Measurements from ENCODE around the gene CCDC30.
"Not testable (repeated sequence)": the region's sequence is repeated elsewhere in the genome, so short reads cannot be mapped to it uniquely, and the experiment has no call there.

CCDC30 gene

GRCh38 chr1:42453386-42453785, 9.7 kb upstream of the CCDC30 start:
- DNase-seq: no peak

DNA sequence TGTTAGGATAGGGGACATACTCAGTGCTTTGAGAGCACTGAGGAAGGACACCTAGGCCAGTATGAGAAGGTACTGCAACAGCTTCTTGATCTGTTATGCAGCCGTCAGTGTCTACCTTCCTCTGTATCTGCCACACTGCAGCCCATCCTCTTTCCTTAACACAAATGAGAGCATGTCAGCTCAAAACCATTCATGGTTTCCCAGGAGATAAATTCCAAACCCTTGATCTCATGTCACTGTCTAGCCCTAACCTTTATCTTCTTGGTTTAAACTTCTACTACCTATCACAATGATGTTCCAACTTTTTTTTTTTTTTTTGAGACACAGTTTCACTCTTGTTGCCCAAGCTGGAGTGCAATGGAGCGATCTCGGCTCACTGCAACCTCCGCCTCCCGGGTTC, 8.7 kb upstream of the CCDC30 start:
- DNase-seq: no peak

DNA sequence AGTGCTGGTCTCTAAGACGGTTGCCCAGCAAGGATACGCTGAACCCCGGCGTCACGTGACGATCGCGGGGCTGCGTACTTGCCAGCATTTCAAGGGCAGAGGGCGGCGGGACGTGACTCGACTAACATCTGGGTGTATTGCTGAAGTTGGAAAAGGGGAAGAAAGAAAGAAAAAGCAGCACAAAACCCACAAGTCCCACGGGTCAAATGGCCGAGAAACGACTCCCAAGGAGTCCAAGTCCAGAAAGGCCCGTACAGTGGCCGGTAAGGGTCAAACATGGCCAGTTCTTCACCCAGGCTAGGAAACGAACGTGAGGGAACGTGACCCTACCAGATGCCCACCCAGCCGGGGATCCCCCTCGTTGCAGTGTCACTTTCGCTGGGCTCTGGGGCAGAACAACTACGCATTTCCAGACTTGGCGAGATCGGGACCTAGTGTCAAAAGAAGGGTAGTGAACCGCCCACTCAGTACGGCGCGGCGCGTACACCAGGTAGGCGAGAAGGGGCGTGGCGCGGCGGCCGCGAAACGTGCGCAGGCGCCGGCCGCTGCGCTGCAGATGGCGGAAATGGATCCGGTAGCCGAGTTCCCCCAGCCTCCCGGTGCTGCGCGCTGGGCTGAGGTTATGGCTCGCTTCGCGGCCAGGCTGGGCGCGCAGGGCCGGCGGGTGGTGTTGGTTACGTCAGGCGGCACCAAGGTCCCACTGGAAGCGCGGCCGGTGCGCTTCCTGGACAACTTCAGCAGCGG, 6.9 kb upstream of the CCDC30 start, which contains the start of the genes PPCS and ZMYND12:
Gene PPCS (plus strand): TSS at position 534 of the 744 bp plus-strand sequence. CDS start 23 bp downstream, at position 557.
Gene ZMYND12 (minus strand): TSS at position 13 of the 744 bp plus-strand sequence. CDS start 25 bp downstream, outside the sequence.
- peak; percentile 97 for DNase-seq

DNA sequence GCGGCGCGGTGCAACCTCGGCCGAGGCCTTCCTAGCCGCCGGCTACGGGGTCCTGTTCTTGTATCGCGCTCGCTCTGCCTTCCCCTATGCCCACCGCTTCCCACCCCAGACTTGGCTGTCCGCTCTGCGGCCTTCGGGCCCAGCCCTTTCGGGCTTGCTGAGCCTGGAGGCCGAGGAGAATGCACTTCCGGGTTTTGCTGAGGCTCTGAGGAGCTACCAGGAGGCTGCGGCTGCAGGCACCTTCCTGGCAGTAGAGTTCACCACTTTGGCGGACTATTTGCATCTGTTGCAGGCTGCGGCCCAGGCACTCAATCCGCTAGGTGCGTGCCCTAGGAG, 6.4 kb upstream of the CCDC30 start:
- DNase-seq: peak; percentile 85

GRCh38 chr1:42461196-42461595, 1.9 kb upstream of the CCDC30 start:
- DNase-seq: no peak

- no peak for DNase-seq
Measured at GRCh38 chr1:42463921-42464320, 835 bp downstream of the CCDC30 start.

- no peak for DNase-seq
Measured at GRCh38 chr1:42466030-42466429, 2.9 kb downstream of the CCDC30 start.

DNA sequence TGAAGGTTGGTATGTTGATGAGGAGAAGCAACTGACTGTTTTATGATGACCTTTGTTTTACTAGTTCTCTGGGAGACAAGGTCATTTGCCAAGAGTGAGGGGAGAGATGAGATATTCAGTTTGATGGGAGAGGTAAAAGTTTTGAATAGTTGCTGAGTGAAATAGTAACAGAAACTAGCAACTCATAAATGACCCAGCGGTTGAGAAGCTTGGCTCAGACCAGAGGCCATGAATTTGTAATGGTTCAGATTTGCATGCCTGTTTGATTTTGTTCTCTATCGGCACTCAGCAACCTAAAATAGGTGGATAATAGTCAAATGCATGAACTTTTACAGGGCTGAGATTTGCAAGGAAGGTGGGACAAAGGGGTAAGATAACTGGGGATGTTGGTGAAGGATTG, 6.6 kb downstream of the CCDC30 start:
- no peak for DNase-seq

- no peak for DNase-seq
Measured at GRCh38 chr1:42476605-42477004, 13.5 kb downstream of the CCDC30 start.

GRCh38 chr1:42477354-42477753, 14.3 kb downstream of the CCDC30 start:
- DNase-seq: not testable (repeated sequence)

- DNase-seq: no peak
Measured at GRCh38 chr1:42477775-42478174, 14.7 kb downstream of the CCDC30 start.

DNA sequence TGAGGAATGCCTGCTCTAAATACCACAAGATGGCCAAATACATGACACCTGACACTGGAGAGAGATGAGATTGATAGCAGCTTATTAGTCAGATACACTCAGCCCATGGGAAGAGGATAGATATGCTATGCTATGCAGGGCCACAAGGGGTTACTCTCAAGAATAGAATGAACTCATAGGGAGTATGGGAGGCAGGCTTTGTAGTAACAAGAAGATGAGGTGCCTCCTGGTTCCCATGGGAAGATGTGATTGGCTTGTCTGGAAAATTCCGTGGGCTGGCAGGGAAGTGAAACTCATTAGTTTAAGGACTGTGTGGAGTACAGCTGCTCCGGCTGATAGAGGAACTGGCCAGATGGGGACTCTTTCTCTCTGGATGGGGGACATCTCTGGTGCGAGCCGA, 16.5 kb downstream of the CCDC30 start:
- no peak for DNase-seq

DNA sequence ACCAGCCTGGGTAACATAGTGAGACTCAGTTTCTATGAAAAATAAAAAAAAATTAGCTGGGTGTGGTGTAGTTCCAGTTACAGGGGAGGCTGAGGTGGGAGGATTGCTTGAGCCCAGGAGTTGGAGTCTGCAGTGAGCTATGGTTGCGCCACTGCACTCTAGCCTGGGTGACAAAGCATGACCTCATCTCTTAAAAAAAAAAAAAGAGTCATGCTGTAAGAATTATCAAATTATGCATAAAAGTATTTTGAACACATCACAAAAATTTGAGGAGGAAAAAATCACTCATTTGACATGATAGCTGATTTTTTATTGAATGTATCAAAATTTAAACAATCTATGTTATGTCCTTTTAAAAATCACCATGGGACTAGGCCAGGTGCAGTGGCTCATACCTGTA, 17.8 kb downstream of the CCDC30 start:
- DNase-seq: no peak

DNA sequence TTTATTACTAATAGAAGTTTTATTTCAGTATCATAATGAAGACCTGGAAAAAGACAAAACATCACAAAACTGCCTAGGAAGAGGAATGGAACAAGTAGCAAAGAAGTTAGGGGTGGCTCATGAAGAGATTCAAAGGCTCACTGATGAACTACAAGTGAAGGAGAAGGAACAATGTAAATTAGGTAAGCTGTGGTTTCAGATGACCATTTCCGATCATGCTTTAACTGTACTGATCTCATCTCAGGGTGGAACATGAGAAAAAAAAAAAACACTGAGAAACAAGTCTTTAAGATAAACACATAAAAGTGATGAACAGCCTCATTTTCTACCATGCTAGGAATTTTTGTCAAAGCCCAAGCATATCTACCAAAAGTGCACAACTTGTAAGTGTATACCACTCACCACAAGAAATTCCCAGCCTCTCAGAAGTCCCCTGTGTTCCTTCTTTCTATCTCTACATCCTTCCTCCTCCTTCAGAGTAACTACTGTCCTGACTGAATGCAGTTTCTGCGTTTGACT, 19.6 kb downstream of the CCDC30 start:
- no peak for DNase-seq

DNA sequence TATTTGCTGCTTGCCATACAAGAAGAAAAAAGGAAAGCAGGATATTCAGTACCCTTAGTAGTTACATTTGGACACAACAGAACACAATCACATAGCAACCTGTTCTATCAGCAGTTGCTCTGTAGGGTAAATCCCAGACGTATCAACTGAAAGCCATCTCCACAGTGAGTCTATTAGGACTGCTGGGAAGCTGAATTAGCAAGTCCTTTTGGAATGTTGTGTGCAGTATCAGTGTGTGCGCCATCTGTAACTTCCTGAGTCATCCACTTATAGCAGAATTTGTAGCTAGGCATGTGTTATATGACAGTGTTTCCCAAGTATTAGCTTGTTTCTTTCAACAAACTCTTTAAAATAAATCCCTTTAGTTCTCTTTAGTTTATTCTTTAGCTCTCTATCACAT, 21.3 kb downstream of the CCDC30 start:
- no peak for DNase-seq

DNA sequence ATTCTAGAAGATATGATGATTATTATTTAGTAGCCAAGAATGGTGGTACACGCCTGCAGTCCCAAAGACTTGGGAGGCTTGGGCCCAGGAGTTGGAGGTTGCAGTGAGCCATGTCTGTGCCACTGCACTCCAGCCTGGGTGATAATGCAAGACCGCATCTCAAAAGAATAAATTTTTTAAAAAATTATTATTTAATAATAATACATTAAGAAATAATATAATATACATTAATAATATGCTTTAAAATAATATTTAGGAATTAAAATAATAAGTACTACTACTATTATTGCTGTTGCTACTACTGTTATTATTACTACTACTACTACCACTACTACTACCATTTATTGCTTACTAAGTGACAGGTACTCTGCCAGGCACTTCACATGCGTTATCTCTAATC, 27.2 kb downstream of the CCDC30 start:
- no peak for DNase-seq

DNA sequence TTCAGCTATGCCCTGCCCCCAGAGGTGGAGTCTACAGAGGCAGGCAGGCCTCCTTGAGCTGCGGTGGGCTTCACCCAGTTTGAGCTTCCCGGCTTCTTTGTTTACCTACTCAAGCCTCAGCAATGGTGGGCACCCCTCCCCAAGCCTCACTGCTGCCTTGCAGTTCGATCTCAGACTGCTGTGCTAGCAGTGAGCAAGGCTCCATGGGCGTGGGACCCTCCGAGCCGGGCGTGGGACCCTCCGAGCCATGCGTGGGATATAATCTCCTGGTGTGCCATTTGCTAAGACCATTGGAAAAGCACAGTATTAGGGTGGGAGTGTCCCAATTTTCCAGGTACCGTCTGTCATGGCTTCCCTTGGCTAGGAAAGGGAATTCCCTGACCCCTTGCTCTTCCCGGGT, 38.9 kb downstream of the CCDC30 start:
- DNase-seq: not testable (repeated sequence)

- no peak for DNase-seq
Measured at GRCh38 chr1:42504535-42505128, 41.5 kb downstream of the CCDC30 start.

- DNase-seq: no peak
Measured at GRCh38 chr1:42506576-42506975, 43.5 kb downstream of the CCDC30 start.

GRCh38 chr1:42511581-42512155, 48.6 kb downstream of the CCDC30 start:
- DNase-seq: not testable (repeated sequence)

GRCh38 chr1:42518908-42519307, 55.8 kb downstream of the CCDC30 start:
- no peak for DNase-seq

GRCh38 chr1:42523171-42523570, 60.1 kb downstream of the CCDC30 start:
- no peak for DNase-seq

DNA sequence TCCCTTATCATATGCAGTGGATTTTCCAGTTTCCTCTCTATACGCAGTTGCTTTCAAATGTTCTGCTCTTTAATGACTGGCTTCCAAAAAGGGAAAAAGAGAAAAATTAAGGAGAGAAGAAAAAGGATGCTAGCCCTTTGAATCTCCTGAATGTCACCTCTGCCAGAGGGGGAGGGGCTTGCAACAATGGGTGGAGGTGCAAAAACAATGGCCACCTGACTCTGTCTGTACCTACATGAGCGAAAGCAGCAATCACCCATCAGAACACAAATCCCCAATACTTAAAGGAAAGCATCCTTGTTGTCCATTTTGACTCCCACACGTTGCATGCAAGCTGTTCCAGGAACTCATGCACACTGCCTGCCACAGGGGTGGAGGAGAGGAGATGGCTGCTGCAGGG, 61.2 kb downstream of the CCDC30 start:
- DNase-seq: no peak

DNA sequence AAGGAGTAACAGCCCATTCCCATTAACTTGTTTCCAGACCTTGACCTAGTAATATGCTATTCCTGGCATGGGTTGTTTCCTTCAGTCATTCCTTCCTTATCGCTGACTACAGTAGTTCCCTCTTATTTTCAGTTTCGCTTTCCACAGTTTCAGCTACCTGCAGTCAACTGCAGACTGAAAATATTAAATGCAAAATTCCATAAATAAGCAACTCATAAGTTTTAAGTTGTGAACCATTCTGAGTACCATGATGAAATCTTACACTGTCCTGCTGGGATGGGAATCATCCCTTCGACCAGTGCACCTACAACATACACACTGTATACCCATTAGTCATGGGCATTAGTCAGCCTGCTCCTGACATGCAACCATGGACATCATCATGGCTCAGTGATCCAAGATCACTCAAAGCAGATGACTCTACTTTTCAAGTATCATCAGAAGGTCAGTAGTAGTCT, 66.7 kb downstream of the CCDC30 start:
- no peak for DNase-seq

All from activated effector memory CD4-positive, alpha-beta T cell treated with anti-CD3 and anti-CD28 coated beads, Interleukin-2, amount 50 U/mL, for 16 hours (primary cell).